Measurements from ENCODE around the gene RFX4. TPM values are rescaled to one million over a fixed set of nuclear protein-coding genes. Genes with fewer than 3 reads are reported as not detected.

The RFX4 gene
- total and polyA plus RNA-seq, 2 of the 8 experiments (the other 6 are each of a cell fraction or from before 2014, with no cell fraction given), result 0.06 TPM; not detected in 1

- CTCF ChIA-PET (ENCODE audit: partially characterized antibody), result no interaction called here
- H3K27me3 ChIP-seq (replicated peaks in 1 of 4; ENCODE audit: control insufficient read depth in 3 of 4, extremely low read depth in 1 of 4, insufficient read depth in 3 of 4, low read length in 3 of 4), result peaks cover 35 to 56% (median 51%) of the 10 kb centered on the region in 4 experiments
- H3K14ac ChIP-seq (ENCODE audit: insufficient read length), result no peak overlapping the region
Observed at GRCh38 chr12:106576848-106577247, 6.0 kb upstream of the RFX4 start.

More at GRCh38 chr12:106576848-106577247, 6.0 kb upstream of the RFX4 start:
- Histone ChIP-seq H3K79me2 (ENCODE audit: control insufficient read depth in 1 of 2, insufficient read depth in 2 of 2, low read length in 2 of 2) (no peaks in the 10 kb centered on the region), H3K56ac (replicated peaks; ENCODE audit: insufficient read length, low read depth, low read length) (no peak overlapping the region), H3K79me1 (ENCODE audit: low read depth, low read length) (no peaks in the 10 kb centered on the region), H3K9ac (replicated peaks in 1 of 4; ENCODE audit: extremely low read depth in 1 of 4, low read depth in 3 of 4, low read length in 3 of 4) (no peak overlapping the region), H2AFZ (ENCODE audit: low read length) (no peak overlapping the region), H3K4me3 (ENCODE audit: extremely low read depth in 1 of 4, insufficient read depth in 2 of 4, low read depth in 3 of 4, low read length in 4 of 4) (no peak overlapping the region), H3K27ac (ENCODE audit: low read depth, low read length) (no peak overlapping the region), H3K23ac (ENCODE audit: insufficient read length) (no peak overlapping the region), H3K4me1 (replicated peaks in 1 of 4; ENCODE audit: control insufficient read depth in 3 of 4, insufficient read depth in 4 of 4, low read length in 3 of 4) (peaks cover 0 to 7% (median 3%) of the 10 kb centered on the region in 4 experiments; a peak in 5 of 7 replicates), H4K8ac (ENCODE audit: extremely low read depth, insufficient read depth, low read length) (no peak overlapping the region), H4K20me1 (replicated peaks in 1 of 2; ENCODE audit: control insufficient read depth in 1 of 2, insufficient read depth in 2 of 2, low read length in 2 of 2) (peaks cover 5 to 16% of the 10 kb centered on the region in 2 experiments), H2BK20ac (ENCODE audit: low read length) (no peak overlapping the region), H2BK15ac (ENCODE audit: low read length) (no peak overlapping the region), H4K91ac (replicated peaks; ENCODE audit: insufficient read length, low read length) (no peak overlapping the region), H3K18ac (ENCODE audit: extremely low read depth, low read length) (no peak overlapping the region), H3K4me2 (ENCODE audit: insufficient read depth in 1 of 2, low read depth in 2 of 2, low read length in 2 of 2) (no peak overlapping the region), H3K9me3 (ENCODE audit: insufficient read depth in 2 of 2, low read depth in 1 of 2, low read length in 1 of 2) (no peaks in the 10 kb centered on the region; a peak in 1 of 4 replicates), H3K4ac (replicated peaks; ENCODE audit: insufficient read length, low read depth, low read length) (no peak overlapping the region), H2BK12ac (ENCODE audit: low read depth, low read length) (no peak overlapping the region), H4K5ac (ENCODE audit: insufficient read length, low read depth, low read length) (no peak overlapping the region), H3K23me2 (ENCODE audit: low read depth, low read length) (no peaks in the 10 kb centered on the region; the same call in 1 of the 2 replicates), H3K36me3 (ENCODE audit: control insufficient read depth in 2 of 4, insufficient read depth in 4 of 4, low read length in 3 of 4) (no peaks in the 10 kb centered on the region; a peak in 1 of 8 replicates), H2AK5ac (ENCODE audit: low read depth, low read length) (no peak overlapping the region), H2BK120ac (replicated peaks; ENCODE audit: low read depth, low read length) (no peak overlapping the region), H2BK5ac (ENCODE audit: low read depth, low read length) (no peak overlapping the region)
- no peak for TF ChIP-seq SIRT6 (IDR thresholded peaks at IDR 0.05; ENCODE audit: low read length)
- no peak for TF ChIP-seq CHD2 (IDR thresholded peaks at IDR 0.05; ENCODE audit: low read length)
- 72% methylated on average over 2 of the region's 2 CpGs; no CpG with 5 or more reads in 1 of the 2 experiments for WGBS, 2 experiments (ENCODE audit: extremely low coverage in 1 of 2, insufficient coverage in 1 of 2, insufficient read length in 1 of 2, insufficient replicate concordance in 2 of 2, low coverage in 1 of 2, low lambda C conversion rate in 2 of 2, missing lambda C conversion rate in 1 of 2)
- no peak for FAIRE-seq
- POLR2A ChIA-PET (ENCODE audit: partially characterized antibody), result no interaction called here
- no peak for DNase-seq (ENCODE audit: low read depth in 1 of 2, low spot score in 2 of 2)
